Globus pallidus (tissue), 1 donor: ENCODE measurements around the gene MMP12.
"Not testable (repeated sequence)": the region's sequence is repeated elsewhere in the genome, so short reads cannot be mapped to it uniquely, and the experiment has no call there.

Source experiments
- DNase-seq: peaks from one replicate; pipeline ENCODE4 v3.0.0-alpha.2; 2015; ENCODE audit warnings: low spot score

The MMP12 gene

GRCh38 chr11:102874852-102875251 is at the start of gene MMP12:
Gene MMP12 (minus strand): TSS chr11:102874982. CDS start chr11:102874937, 45 bp downstream.
- no peak for DNase-seq

GRCh38 chr11:102921587-102922220 is 46.9 kb upstream of the MMP12 start:
- no peak for DNase-seq

GRCh38 chr11:102920118-102920684 is 45.4 kb upstream of the MMP12 start:
- no peak for DNase-seq

GRCh38 chr11:102915044-102915375 is 40.2 kb upstream of the MMP12 start:
- DNase-seq: no peak

- no peak for DNase-seq
These were observed 39.7 kb upstream of the MMP12 start for GRCh38 chr11:102914238-102915043.

GRCh38 chr11:102912482-102912830 is 37.7 kb upstream of the MMP12 start:
- DNase-seq: no peak

GRCh38 chr11:102911758-102912481 is 37.1 kb upstream of the MMP12 start:
- no peak for DNase-seq

GRCh38 chr11:102905848-102906247 is 31.1 kb upstream of the MMP12 start:
- DNase-seq: not testable (repeated sequence)

- not testable (repeated sequence) for DNase-seq
These were observed 29.1 kb upstream of the MMP12 start for GRCh38 chr11:102903895-102904294.

GRCh38 chr11:102900346-102900745 is 25.6 kb upstream of the MMP12 start:
- no peak for DNase-seq

GRCh38 chr11:102891736-102892135 is 17.0 kb upstream of the MMP12 start:
- DNase-seq: no peak

GRCh38 chr11:102886999-102887398 is 12.2 kb upstream of the MMP12 start:
- no peak for DNase-seq

GRCh38 chr11:102883141-102883540 is 8.4 kb upstream of the MMP12 start:
- DNase-seq: no peak

- DNase-seq: peak; percentile 52
These were observed 7.7 kb upstream of the MMP12 start for GRCh38 chr11:102882389-102883024.

- DNase-seq: peak; percentile 12
These were observed 5.0 kb upstream of the MMP12 start for GRCh38 chr11:102879801-102880200.

- DNase-seq: no peak
These were observed 3.8 kb upstream of the MMP12 start for GRCh38 chr11:102878595-102878994.

- DNase-seq: not testable (repeated sequence)
These were observed 5.3 kb downstream of the MMP12 start for GRCh38 chr11:102869354-102869964.

- no peak for DNase-seq
These were observed 6.4 kb downstream of the MMP12 start for GRCh38 chr11:102868339-102868738.

- no peak for DNase-seq
These were observed 10.1 kb downstream of the MMP12 start for GRCh38 chr11:102864724-102865123.

- DNase-seq: no peak
These were observed 20.8 kb downstream of the MMP12 start for GRCh38 chr11:102853956-102854355.

- DNase-seq: no peak
These were observed 21.7 kb downstream of the MMP12 start for GRCh38 chr11:102853055-102853454.
